Chondrocyte (in vitro differentiated cells): ENCODE results near the gene MYL12A. TPM values are rescaled to one million over a fixed set of nuclear protein-coding genes. Genes with fewer than 3 reads are reported as not detected.
"Not testable (repeated sequence)": the region's sequence is repeated elsewhere in the genome, so short reads cannot be mapped to it uniquely, and the experiment has no call there.

Source experiments
- DNase-seq: peaks from one replicate; pipeline ENCODE4 v3.0.0; 2021; ENCODE audit warnings: mixed read lengths, low spot score
- H3K27ac Mint-ChIP-seq: one replicate; pipeline ENCODE4 v1.8.0; 2021; ENCODE audit warnings: mild to moderate bottlenecking, moderate library complexity, mixed read lengths; ENCODE audit not compliant: unreplicated experiment
- H3K27me3 Mint-ChIP-seq: 2 replicates; pipeline ENCODE4 v1.8.0; 2021; ENCODE audit warnings: low read depth, mixed read lengths
- H3K36me3 Mint-ChIP-seq: 2 replicates; pipeline ENCODE4 v1.8.0; 2021; ENCODE audit warnings: low read depth, mixed read lengths
- H3K4me1 Mint-ChIP-seq: 2 replicates; pipeline ENCODE4 v1.8.0; 2021; ENCODE audit warnings: low read depth, mild to moderate bottlenecking, mixed read lengths
- H3K4me3 Mint-ChIP-seq: one replicate; pipeline ENCODE4 v1.8.0; 2021; ENCODE audit warnings: mild to moderate bottlenecking, moderate library complexity, mixed read lengths; ENCODE audit not compliant: unreplicated experiment
- H3K9me3 Mint-ChIP-seq: 2 replicates; pipeline ENCODE4 v1.8.0; 2021; ENCODE audit warnings: low read depth, mixed read lengths
- CTCF ChIP-seq: fragments of 200-600 bp; sonication (generic); IDR thresholded peaks from 2 replicates; pipeline ENCODE4 v1.5.0; 2021; ENCODE audit warnings: antibody characterized with exemption, mild to moderate bottlenecking, moderate library complexity
- total RNA-seq: library from RNA; stranded (reverse); gene quantifications from 3 replicates; pipeline ENCODE4 v1.2.1, GENCODE V29; 2021

MYL12A gene
- total RNA-seq, 1 donor from 2014 or later: 647 TPM

DNA sequence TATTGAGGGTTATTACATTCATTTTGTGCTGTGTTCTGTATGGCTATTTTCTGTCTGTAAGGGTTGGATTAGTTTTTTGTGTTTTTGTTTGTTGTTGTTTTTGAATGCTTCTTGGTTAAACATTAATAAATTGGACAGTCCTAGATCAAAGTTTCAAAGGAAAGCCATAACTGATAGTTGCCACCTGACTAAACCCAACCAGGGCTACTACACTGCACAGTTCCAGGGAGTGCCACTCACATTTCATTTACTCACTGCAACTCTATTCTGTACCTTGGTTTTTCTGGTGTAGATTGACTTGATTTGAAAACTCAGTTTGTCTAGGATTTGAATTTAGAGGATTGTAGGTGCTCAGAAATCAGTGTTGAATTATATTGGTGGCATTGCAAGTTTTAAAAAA lies 20.7 kb downstream of the MYL12A start:
- TF ChIP-seq CTCF: no peak
- H3K36me3 Mint-ChIP-seq: peaks cover 4% of the 10 kb centered on the region
- H3K27me3 Mint-ChIP-seq: no peaks in the 10 kb centered on the region
- no peak for DNase-seq
- no peaks in the 10 kb centered on the region for H3K9me3 Mint-ChIP-seq
- H3K27ac Mint-ChIP-seq: no peak overlapping the region
- no peak overlapping the region for H3K4me3 Mint-ChIP-seq
- peaks cover 89% of the 10 kb centered on the region for H3K4me1 Mint-ChIP-seq

GRCh38 chr18:3269241-3269913 lies 21.8 kb downstream of the MYL12A start:
- DNase-seq: no peak
- peaks cover 8% of the 10 kb centered on the region for H3K36me3 Mint-ChIP-seq
- H3K9me3 Mint-ChIP-seq: no peaks in the 10 kb centered on the region
- H3K27me3 Mint-ChIP-seq: no peaks in the 10 kb centered on the region
- H3K4me1 Mint-ChIP-seq: peaks cover 81% of the 10 kb centered on the region
- peak overlapping the region; percentile 74 for H3K27ac Mint-ChIP-seq
- TF ChIP-seq CTCF: no peak
- H3K4me3 Mint-ChIP-seq: no peak overlapping the region

GRCh38 chr18:3269914-3270299 lies 22.3 kb downstream of the MYL12A start:
- TF ChIP-seq CTCF: no peak
- Mint-ChIP-seq H3K36me3 (peaks cover 11% of the 10 kb centered on the region), H3K4me3 (no peak overlapping the region), H3K27ac (peak overlapping the region; percentile 74), H3K9me3 (no peaks in the 10 kb centered on the region), H3K27me3 (no peaks in the 10 kb centered on the region), H3K4me1 (peaks cover 76% of the 10 kb centered on the region)
- no peak for DNase-seq

- TF ChIP-seq CTCF: no peak
- Mint-ChIP-seq H3K27me3 (no peaks in the 10 kb centered on the region), H3K36me3 (peaks cover 24% of the 10 kb centered on the region), H3K27ac (no peak overlapping the region), H3K4me3 (no peak overlapping the region), H3K4me1 (peaks cover 48% of the 10 kb centered on the region), H3K9me3 (no peaks in the 10 kb centered on the region)
- DNase-seq: no peak
Measured at GRCh38 chr18:3273042-3273441, 25.4 kb downstream of the MYL12A start.

- not testable (repeated sequence) for H3K27ac Mint-ChIP-seq, H3K27me3 Mint-ChIP-seq, DNase-seq, H3K9me3 Mint-ChIP-seq, H3K4me3 Mint-ChIP-seq
- H3K4me1 Mint-ChIP-seq: peaks cover 19% of the 10 kb centered on the region
- peaks cover 31% of the 10 kb centered on the region for H3K36me3 Mint-ChIP-seq
Measured at GRCh38 chr18:3277643-3278213, 30.1 kb downstream of the MYL12A start.
